HepG2 (cell line): ENCODE data around the gene NUBP2. TPM values are rescaled to one million over a fixed set of nuclear protein-coding genes. Genes with fewer than 3 reads are reported as not detected.
A peak's percentile ranks its signal among the peaks of the same experiment; 100 is the strongest.

Source experiments
- AHDC1 ChIP-seq: sonication (generic); formaldehyde crosslinking; IDR thresholded peaks from 2 replicates; pipeline ENCODE4 v1.5.1; 2020; ENCODE audit warnings: mild to moderate bottlenecking, missing genetic modification reagents, borderline replicate concordance
- ARID3A ChIP-seq: IDR thresholded peaks from 2 replicates; pipeline ENCODE4 v1.6.1; 2012; ENCODE audit warnings: low read depth, low read length, improper control_type of control experiment
- FOSL2 ChIP-seq: sonication (generic); formaldehyde crosslinking; IDR thresholded peaks from 2 replicates; pipeline ENCODE4 v1.4.0; 2020; ENCODE audit warnings: missing genetic modification reagents
- GABPB1 ChIP-seq: IDR thresholded peaks from 2 replicates; pipeline ENCODE4 v1.6.1; 2016; ENCODE audit warnings: mild to moderate bottlenecking, missing genetic modification reagents, moderate library complexity, missing compliant biosample characterization
- HMG20A ChIP-seq: IDR thresholded peaks from 2 replicates; pipeline ENCODE4 v1.6.1; 2016; ENCODE audit warnings: borderline replicate concordance
- MTF1 ChIP-seq: sonication (generic); formaldehyde crosslinking; IDR thresholded peaks from 2 replicates; pipeline ENCODE4 v1.5.0; 2020; ENCODE audit warnings: missing genetic modification reagents
- NFE2 ChIP-seq: sonication (generic); formaldehyde crosslinking; IDR thresholded peaks from 2 replicates; pipeline ENCODE4 v1.4.0; 2020; ENCODE audit warnings: missing genetic modification reagents
- NFIB ChIP-seq: sonication (generic); formaldehyde crosslinking; IDR thresholded peaks from 2 replicates; pipeline ENCODE4 v1.9.0; 2021; ENCODE audit warnings: missing genetic modification reagents, mild to moderate bottlenecking, borderline replicate concordance
- NR2F6 ChIP-seq, 2 experiments: IDR thresholded peaks; 2 replicates each; pipeline ENCODE4 v1.6.1; 2016; ENCODE audit warnings: antibody characterized with exemption in 1 of 2, mild to moderate bottlenecking in 1 of 2
- SNAPC4 ChIP-seq: sonication (generic); formaldehyde crosslinking; IDR thresholded peaks from 2 replicates; pipeline ENCODE4 v1.4.0; 2020; ENCODE audit warnings: mild to moderate bottlenecking, missing genetic modification reagents
- SOX5 ChIP-seq: IDR thresholded peaks from 2 replicates; pipeline ENCODE4 v1.6.1; 2016; ENCODE audit warnings: borderline replicate concordance
- ZGPAT ChIP-seq: IDR thresholded peaks from 2 replicates; pipeline ENCODE4 v1.6.1; 2016; ENCODE audit warnings: mild to moderate bottlenecking
- ZNF30 ChIP-seq: sonication (generic); formaldehyde crosslinking; IDR thresholded peaks from 2 replicates; pipeline ENCODE4 v1.5.0; 2020; ENCODE audit warnings: mild to moderate bottlenecking, missing genetic modification reagents
- ZNF317 ChIP-seq: sonication (generic); formaldehyde crosslinking; IDR thresholded peaks from 2 replicates; pipeline ENCODE4 v1.5.0; 2020; ENCODE audit warnings: mild to moderate bottlenecking, missing genetic modification reagents
- ZNF775 ChIP-seq: sonication (generic); formaldehyde crosslinking; IDR thresholded peaks from 2 replicates; pipeline ENCODE4 v1.4.0; 2020; ENCODE audit warnings: missing genetic modification reagents, mild to moderate bottlenecking, moderate library complexity, borderline replicate concordance
- ZNF891 ChIP-seq: sonication (generic); formaldehyde crosslinking; IDR thresholded peaks from 2 replicates; pipeline ENCODE4 v1.5.0; 2020; ENCODE audit warnings: mild to moderate bottlenecking, missing genetic modification reagents
- ZSCAN20 ChIP-seq: sonication (generic); formaldehyde crosslinking; IDR thresholded peaks from 2 replicates; pipeline ENCODE4 v1.4.0; 2020; ENCODE audit warnings: missing genetic modification reagents, mild to moderate bottlenecking, borderline replicate concordance
- polyA plus RNA-seq, 8 experiments: library from polyadenylated mRNA; depleted of rRNA in 3 of 8; stranded (reverse) in 7 of 8; unstranded in 1 of 8; fragments of >200 nt; fragmentation: Illumina TruSeq in 4 of 8; extraction: Trizol in 4 of 8; gene quantifications; 2 replicates each; pipeline versions ENCODE4 v1.2.1 to v1.2.3, GENCODE V29; 2011 to 2016; ENCODE audit warnings: low read depth in 4 of 8, missing spikeins in 1 of 8, mixed read lengths in 1 of 8; ENCODE audit not compliant: insufficient read depth in 1 of 8
- total RNA-seq, 5 experiments: library from RNA; depleted of rRNA; stranded (reverse); fragments of >200 nt; fragmentation: Illumina TruSeq; extraction: Trizol; gene quantifications; 2 replicates each; pipeline ENCODE4 v1.2.3, GENCODE V29; 2016; ENCODE audit warnings: low read depth in 1 of 5

The NUBP2 gene
- total and polyA plus RNA-seq, 2 of the 13 experiments (the other 11 are each of a cell fraction or from before 2014, with no cell fraction given): 25.7 to 61.5 TPM

- TF ChIP-seq MTF1 (CRISPR knock-in tag) (no peak), ZNF775 (CRISPR knock-in tag) (no peak), AHDC1 (CRISPR knock-in tag) (no peak), GABPB1 (CRISPR knock-in tag) (0 out of 2 replicates have a peak, but pooled peaks have one; percentile 27), NR2F6 (IDR thresholded peaks at IDR 0.05) (no peak), NR2F6 (CRISPR knock-in tag; IDR thresholded peaks at IDR 0.05) (peak; percentile 45; the same call in 1 of the 2 replicates), ZNF891 (CRISPR knock-in tag) (no peak), ARID3A (no peak), ZNF30 (CRISPR knock-in tag) (no peak), HMG20A (CRISPR knock-in tag) (no peak), SNAPC4 (CRISPR knock-in tag) (no peak), ZSCAN20 (CRISPR knock-in tag) (no peak), ZGPAT (CRISPR knock-in tag) (peak; percentile 28; the same call in 1 of the 2 replicates), NFIB (no peak), SOX5 (no peak), ZNF317 (CRISPR knock-in tag) (no peak), FOSL2 (CRISPR knock-in tag) (peak; percentile 43; the same call in 1 of the 2 replicates), NFE2 (CRISPR knock-in tag) (no peak)
Observed at GRCh38 chr16:1823821-1824220, 41.1 kb downstream of the NUBP2 start (continued).
